Psoas muscle (tissue), 8 donors: ENCODE data around the gene RPL13A. TPM values are rescaled to one million over a fixed set of nuclear protein-coding genes. Genes with fewer than 3 reads are reported as not detected.

Experiments used
- ATAC-seq, 4 donors: fragments of 200-7000 bp; cut with Tn5 transposase; one replicate each; pipeline ENCODE4 v1.9.1; 2020; ENCODE audit warnings: moderate library complexity in 3 of 4, mild to moderate bottlenecking in 2 of 4
- DNase-seq, 2 donors: peaks; one replicate each; pipeline ENCODE4 v3.0.0-alpha.2; 2020
- H3K27ac ChIP-seq: fragments of 200-600 bp; one replicate; pipeline ENCODE4 v1.8.0; 2022
- H3K27me3 ChIP-seq, 3 donors: fragments of 200-600 bp in 1 of 3; one replicate each; pipeline versions ENCODE4 v1.6.1 to v1.8.0; 2013 to 2022; ENCODE audit warnings: low read length in 2 of 3, mild to moderate bottlenecking in 2 of 3, moderate library complexity in 1 of 3; ENCODE audit not compliant: insufficient read depth in 3 of 3
- H3K36me3 ChIP-seq, 2 donors: fragments of 200-600 bp in 1 of 2; one replicate each; pipeline versions ENCODE4 v1.6.1 to v1.8.0; 2013 to 2022; ENCODE audit warnings: low read depth in 1 of 2, mild to moderate bottlenecking in 1 of 2, moderate library complexity in 1 of 2; ENCODE audit not compliant: insufficient read depth in 1 of 2
- H3K4me1 ChIP-seq: fragments of 200-600 bp; one replicate; pipeline ENCODE4 v1.8.0; 2022
- H3K4me3 ChIP-seq: fragments of 200-600 bp; one replicate; pipeline ENCODE4 v1.8.0; 2022; ENCODE audit warnings: mild to moderate bottlenecking
- H3K9me3 ChIP-seq: fragments of 200-600 bp; one replicate; pipeline ENCODE4 v1.8.0; 2022
- CTCF ChIP-seq: fragments of 200-600 bp; IDR thresholded peaks from one replicate; pipeline ENCODE4 v1.8.0; 2022; ENCODE audit warnings: antibody characterized with exemption
- WGBS, 3 donors: extraction: QIAGEN DNeasy Blood & Tissue Kit; methylation state at CpG; one replicate each; pipeline versions ENCODE4 v1.1.6 to v1.1.7; 2013; 5-methylcytosine and 5-hydroxymethylcytosine counted together
- intact Hi-C, 2 donors: fragments of 100-400 bp; cut with DNase I; formaldehyde crosslinking; loops; one replicate each; pipeline versions ENCODE4 v1.11.0 to v1.14.2; 2022
- polyA plus RNA-seq, 3 donors: library from polyadenylated mRNA; stranded (reverse); fragments of 200-250 nt; gene quantifications; one replicate each; pipeline ENCODE4 v1.2.3, GENCODE V29; 2013
- total RNA-seq, 4 donors: library from RNA; stranded (reverse); fragmentation: NEBNext Ultra II Directional in 2 of 4; extraction: Animal tissue kit (Norgen Biotek cat#: 25700) in 2 of 4; gene quantifications; one replicate each; pipeline versions ENCODE4 v1.2.1 to v1.2.4, GENCODE V29; 2021 to 2023
- donor health status: healthy with polysubstance abuse.
- donor health status: DM: no; HTN: no; CAD: no; lungs with moderate emphysema.
- donor health status: Bipolar disorder and iron deficiency.
- donor health status: healthy.
- donor health status: DM: yes; HTN: yes; CAD: no.
- donor health status: DM: no; HTN: no; CAD: no.
- donor health status: DM: no; HTN: no; CAD: no.
- donor health status: DM: yes; HTN: yes; CAD: no.

The RPL13A gene
- total and polyA plus RNA-seq, 7 donors = 1,392 to 2,955 (median 1,992) TPM

GRCh38 chr19:49448432-49448786 lies 39.0 kb upstream of the RPL13A start:
- no peak for DNase-seq
- intact Hi-C loops = no loop called here

GRCh38 chr19:49450405-49450804 lies 37.0 kb upstream of the RPL13A start:
- TF ChIP-seq CTCF = no peak
- DNase-seq = no peak
- Histone ChIP-seq H3K27me3 (no peaks in the 10 kb centered on the region), H3K4me1 (peaks cover 18% of the 10 kb centered on the region), H3K36me3 (peaks cover 0 to 35% of the 10 kb centered on the region in 2 donors), H3K9me3 (no peaks in the 10 kb centered on the region), H3K4me3 (peak overlapping the region; percentile 93), H3K27ac (peak overlapping the region; percentile 36)
- 80 to 83% (median 82%) methylated on average over 7 of the region's 7 CpGs for WGBS, 3 donors
- intact Hi-C loops = loop anchor here in 1 of 2 donors (5.0 kb wide), 1 partner anchor 192 kb away; the partner anchor contains the start of genes RRAS and SCAF1
- ATAC-seq = no peak

More at GRCh38 chr19:49448432-49448786, 39.0 kb upstream of the RPL13A start:
- Histone ChIP-seq H3K27me3 (no peaks in the 10 kb centered on the region), H3K4me1 (peaks cover 14% of the 10 kb centered on the region), H3K27ac (no peak overlapping the region), H3K36me3 (peaks cover 0 to 35% of the 10 kb centered on the region in 2 donors), H3K4me3 (no peak overlapping the region), H3K9me3 (no peaks in the 10 kb centered on the region)
- TF ChIP-seq CTCF = no peak
- no peak for ATAC-seq
- WGBS, 3 donors = 90 to 94% (median 91%) methylated on average over 6 of the region's 6 CpGs

DNA sequence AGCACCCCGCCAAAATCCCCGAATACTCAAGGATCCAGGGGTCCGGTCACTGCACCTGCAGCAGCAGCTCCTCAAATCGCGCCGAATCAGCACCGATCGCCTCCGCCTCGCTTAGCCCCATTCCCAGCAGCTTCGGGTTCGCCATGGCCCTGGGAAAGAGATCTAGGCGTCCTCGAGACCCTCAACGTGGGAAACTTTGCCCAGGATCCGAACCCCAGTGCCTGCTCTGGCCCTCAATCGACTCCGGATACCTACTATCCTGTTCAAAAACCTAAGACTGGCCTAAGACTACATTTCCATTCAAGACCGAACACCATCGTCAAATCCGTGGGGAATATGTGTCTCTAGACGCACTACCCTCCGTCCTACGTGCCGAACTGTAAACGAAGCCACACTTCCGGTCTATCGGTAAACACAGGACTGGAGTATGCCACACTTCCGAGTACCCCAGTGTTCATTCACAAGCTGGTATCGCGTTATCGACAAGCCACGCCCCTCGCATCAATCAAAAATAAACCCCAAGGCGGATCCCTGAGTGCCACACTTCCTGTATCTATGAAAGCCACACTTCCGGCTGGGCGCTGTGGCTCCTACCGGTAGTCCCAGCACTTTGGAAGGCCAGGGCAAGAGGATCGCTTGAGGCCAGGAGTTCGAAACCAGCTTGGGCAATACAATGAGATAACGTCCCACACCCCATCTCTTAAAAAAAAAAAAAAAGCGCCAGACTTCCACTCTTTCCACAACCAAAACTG lies 35.8 kb upstream of the RPL13A start, which contains the start of gene PIH1D1:
Gene PIH1D1, minus strand, starts transcription at position 385 of the 752 bp plus-strand sequence. Its CDS starts 240 bp downstream, at position 145.
- WGBS, 3 donors = 1% methylated on average over 42 of the region's 42 CpGs
- H3K4me1 ChIP-seq = peaks cover 18% of the 10 kb centered on the region

DNA sequence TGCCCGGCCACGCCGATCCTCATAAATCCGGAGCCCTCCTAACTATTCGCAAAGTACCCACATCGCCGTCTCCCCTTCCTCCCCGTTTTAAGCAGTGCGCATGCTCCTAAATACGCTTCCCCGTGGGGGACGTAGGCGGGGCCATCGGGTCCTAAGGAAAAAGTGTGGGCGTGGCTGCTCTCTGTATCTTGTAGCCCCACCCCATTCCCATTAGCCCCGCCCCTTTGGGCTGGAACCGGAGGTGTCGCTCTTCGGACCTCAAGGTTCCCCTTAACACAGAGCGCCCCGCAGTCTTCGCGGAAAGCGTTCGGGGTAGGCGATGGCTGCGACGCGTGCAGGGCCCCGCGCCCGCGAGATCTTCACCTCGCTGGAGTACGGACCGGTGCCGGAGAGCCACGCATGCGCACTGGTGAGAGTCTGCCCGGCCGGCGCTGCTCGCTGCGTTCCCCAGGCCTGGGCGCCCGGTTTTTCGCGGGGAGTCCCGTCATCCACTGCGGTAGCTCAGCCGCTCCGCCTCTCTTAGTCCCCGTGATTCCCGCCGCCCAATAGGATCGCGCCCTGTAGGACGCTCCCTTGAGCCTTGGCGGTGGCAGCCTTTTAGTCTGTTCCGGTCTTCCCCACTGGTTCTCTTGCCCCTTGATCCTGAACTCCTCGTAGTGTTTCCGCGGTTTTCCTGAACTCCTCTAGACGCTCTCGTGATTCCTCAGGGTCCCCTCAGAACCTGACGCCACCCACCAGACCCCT lies 34.2 kb upstream of the RPL13A start, which contains the start of gene ALDH16A1:
Gene ALDH16A1, plus strand, starts transcription at position 213 of the 744 bp plus-strand sequence. Its CDS starts 107 bp downstream, at position 320.
- peak; percentile 87 to 92 (median 90) for ATAC-seq
- Histone ChIP-seq H3K4me1 (peaks cover 17% of the 10 kb centered on the region), H3K36me3 (peaks cover 0 to 18% of the 10 kb centered on the region in 2 donors), H3K9me3 (no peaks in the 10 kb centered on the region), H3K4me3 (peak within 1 kb of the TSS; percentile 93), H3K27ac (peak within 1 kb of the TSS; percentile 94), H3K27me3 (no peaks in the 10 kb centered on the region)
- TF ChIP-seq CTCF = no peak
- intact Hi-C loops = loop anchor here in 1 of 2 donors (5.0 kb wide), 1 partner anchor 189 kb away; the partner anchor contains the start of genes RRAS and SCAF1
- 0 to 1% (median 0%) methylated on average over 60 to 66 of the region's 66 CpGs for WGBS, 3 donors
- peak; percentile 98 to 99 for DNase-seq

More for the DNA sequence above, 35.8 kb upstream of the RPL13A start, which contains the start of gene PIH1D1:
- peaks cover 0 to 29% of the 10 kb centered on the region in 2 donors for H3K36me3 ChIP-seq
- ATAC-seq = peak; percentile 83 to 87 (median 85)
- DNase-seq = peak; percentile 97 to 98
- no peaks in the 10 kb centered on the region for H3K27me3 ChIP-seq
- H3K27ac ChIP-seq = peak within 1 kb of the TSS; percentile 94
- no peaks in the 10 kb centered on the region for H3K9me3 ChIP-seq
- peak within 1 kb of the TSS; percentile 93 for H3K4me3 ChIP-seq
- no peak for TF ChIP-seq CTCF
- intact Hi-C loops = loop anchor here in 1 of 2 donors (5.0 kb wide), 1 partner anchor 191 kb away; the partner anchor contains the start of genes RRAS and SCAF1
